ENCODE measurements around the gene TAF15.

Gene TAF15

GRCh38 chr17:35872196-35872980 is 63.1 kb downstream of the TAF15 start:
- DNase-seq (ENCODE audit: low read depth) = no peak

DNA sequence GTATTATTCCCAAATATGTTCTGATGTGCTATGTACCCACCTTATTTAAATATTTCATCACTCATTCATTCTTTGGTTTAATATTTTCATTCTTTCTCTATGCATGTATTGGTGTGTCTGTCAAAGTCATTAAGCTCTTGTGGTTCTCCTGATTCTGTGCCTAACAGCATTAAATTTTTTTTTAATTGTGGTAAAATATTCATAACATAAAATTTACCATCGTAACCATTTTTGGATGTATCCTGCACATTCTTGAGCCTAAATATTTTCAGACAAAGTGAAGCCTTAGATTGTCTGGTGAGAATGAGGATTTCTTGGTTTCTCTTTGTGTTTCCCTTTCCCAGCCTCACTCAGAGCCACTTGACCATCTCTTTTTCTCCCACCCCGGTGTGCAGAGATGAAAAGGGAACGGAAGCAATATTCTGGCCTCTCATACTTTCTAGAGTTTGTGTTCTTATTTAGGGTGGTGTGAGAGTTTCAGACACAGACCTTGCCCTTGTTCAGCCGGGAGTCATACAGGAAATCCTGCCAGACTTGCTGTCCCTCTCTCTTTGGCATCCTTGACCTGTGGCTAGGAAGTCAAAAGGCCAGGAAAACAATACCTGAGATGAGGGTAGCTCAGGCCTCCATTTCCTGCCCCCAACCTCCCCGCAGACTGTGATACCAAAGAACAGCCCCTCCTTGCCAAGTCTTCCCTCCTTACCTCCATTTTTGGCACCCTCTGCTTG is 66.0 kb downstream of the TAF15 start:
- no peak for DNase-seq (ENCODE audit: low read depth)

DNA sequence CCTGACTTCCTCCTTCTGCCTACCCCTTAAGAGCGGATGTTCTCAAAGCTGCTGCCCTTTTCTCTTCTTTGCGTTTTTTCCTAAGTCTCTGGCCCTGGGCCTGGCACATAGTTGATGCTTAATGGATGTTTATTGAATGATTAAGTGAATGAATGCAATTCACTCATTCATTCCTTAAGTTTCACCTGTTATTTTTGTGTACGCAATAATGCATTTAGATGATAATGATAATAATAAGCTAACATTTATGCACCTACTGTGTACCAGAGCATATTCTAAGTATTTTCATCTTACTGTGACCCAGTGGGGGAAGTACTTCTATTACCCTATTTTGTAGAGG is 66.5 kb downstream of the TAF15 start:
- DNase-seq (ENCODE audit: low read depth) = no peak

DNA sequence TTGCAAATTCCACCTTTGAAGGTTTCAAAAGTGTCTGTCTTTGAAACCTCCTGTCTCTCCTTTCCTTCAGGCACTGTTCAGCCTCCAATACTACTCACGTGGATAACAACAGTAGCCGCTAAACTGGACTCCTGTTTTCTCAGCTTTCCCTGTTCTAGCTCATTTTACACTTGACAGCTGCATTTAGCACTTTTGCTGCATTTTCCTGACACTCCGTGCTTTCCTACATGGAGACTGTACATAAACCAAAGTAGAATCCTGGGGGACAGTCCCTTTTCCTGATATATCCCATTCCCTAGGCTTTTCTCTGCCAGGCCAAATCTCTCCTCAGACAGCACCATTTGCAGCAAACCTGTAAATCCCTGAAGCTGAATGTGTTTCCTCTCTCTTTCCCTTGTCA is 67.2 kb downstream of the TAF15 start:
- DNase-seq (ENCODE audit: low read depth) = no peak

DNA sequence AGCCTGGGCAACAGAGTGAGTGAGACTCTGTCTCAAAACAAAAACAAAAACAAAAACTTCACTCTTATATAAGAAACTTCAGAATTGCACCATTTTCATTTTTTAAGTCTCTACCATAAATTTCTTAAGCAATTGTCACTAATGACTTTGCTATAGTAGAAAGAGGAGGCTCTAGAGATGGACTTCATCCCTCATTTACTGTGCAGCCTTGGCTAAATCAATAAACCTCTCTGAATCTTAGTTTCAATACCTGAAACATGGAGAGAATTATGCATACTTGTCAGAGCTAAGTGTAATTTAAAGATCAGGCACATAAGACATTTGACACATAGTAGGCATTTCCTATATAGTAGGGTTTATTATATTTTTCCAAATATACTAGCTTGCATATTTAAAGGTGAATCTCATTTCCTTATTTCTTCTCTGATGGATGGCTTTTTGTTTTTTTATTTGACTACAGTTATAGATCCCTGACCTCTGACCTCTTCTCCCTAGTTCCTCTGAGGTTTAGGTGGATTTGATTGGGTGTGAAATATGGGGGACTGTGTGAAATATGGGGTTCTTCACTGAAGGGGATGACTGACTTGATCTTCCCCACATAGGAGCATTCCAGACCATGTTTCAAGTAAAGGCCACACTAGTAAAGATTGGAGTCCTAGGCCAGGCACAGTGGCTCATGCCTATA is 68.2 kb downstream of the TAF15 start:
- no peak for DNase-seq (ENCODE audit: low read depth)

GRCh38 chr17:35878361-35878760 is 69.1 kb downstream of the TAF15 start:
- DNase-seq (ENCODE audit: low read depth) = no peak

GRCh38 chr17:35879773-35880654 is 70.7 kb downstream of the TAF15 start, which contains the start of gene CCL5:
Gene CCL5 (minus strand): TSS chr17:35880360.
- no peak for DNase-seq (ENCODE audit: low read depth)

DNA sequence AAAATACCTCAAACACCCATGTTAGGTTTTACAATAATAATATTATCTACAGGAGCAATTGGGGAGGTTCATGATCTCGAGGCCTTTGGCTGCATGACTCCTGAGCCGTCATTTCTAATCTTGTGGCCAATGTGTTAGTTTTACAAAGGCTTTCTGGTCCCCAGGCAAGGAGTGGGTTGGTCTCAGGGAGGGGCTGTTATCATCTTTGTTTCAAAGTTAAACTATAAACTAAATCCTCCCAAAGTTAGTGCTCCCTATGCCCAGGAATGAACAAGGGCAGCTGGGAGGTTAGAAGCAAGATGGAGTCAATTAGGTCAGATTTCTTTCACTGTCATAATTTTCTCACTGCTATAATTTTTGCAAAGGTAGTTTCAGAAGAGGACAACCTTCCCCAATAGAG is 80.0 kb downstream of the TAF15 start:
- DNase-seq (ENCODE audit: low read depth) = no peak

DNA sequence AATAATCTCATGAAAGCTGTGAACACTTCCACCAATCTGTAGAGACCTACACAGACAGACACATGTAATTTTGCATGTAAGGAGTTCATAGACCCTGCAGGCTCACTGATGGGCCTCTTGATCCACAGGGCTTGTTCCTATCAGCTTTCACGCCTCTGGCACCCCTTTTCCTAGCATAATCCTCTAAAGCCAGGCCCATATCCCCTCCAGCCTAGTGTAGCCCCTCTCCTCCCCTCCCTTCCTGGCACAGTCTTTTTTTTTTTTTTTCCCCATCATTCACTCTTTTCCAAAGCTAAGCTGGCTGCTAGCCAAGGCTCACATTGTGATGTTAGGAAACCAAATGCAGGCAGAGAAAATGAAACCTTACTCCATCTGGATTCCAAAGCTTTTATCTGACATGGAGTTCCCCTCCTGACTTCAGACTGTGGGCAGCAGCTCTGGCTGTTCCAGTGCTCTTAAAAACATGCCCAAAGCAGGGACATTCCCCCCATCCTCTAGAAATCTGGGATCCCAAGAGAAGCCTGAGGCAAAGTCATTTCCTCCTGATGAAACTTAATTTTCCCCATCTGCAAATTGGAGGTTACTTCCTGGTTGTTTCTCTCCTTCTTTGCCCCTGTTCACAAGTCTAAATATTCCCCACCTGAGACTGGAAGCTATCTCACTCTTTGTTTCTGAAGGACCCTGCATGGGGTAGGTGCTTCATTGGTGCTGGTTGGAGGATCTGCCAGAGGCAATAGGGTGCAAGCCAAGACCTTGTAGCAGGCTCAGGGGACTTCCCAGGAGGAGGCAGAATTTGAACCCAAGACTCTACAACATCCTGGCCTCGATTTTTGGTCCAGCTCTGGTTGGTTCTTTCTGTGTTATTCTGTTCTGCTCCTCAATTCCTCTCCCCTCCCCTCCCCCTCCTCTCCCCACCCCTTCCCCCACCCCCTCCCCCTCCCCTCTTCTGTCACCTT is 80.8 kb downstream of the TAF15 start:
- no peak for DNase-seq (ENCODE audit: low read depth)

- no peak for DNase-seq (ENCODE audit: low read depth)
Measured at GRCh38 chr17:35890774-35891155, 81.5 kb downstream of the TAF15 start.

DNA sequence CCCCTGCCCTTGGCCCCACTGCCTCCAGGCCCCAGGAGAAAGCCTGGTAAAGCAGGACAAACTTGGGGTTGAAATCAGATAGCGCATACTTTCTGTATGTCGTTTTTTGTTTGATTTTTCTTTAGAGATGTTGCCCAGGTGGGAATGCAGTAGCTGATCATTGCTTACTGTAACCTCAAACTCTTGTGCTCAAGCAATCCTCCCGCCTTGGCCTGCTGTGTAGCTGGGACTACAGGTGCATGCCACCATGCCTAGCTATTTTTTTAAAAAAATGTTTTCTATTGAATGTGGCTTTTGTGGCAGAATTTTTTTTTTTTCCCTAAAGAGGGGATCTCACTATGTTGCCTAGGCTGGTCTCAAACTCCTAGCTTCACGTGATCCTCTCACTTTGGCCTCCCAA is 82.0 kb downstream of the TAF15 start:
- no peak for DNase-seq (ENCODE audit: low read depth)

DNA sequence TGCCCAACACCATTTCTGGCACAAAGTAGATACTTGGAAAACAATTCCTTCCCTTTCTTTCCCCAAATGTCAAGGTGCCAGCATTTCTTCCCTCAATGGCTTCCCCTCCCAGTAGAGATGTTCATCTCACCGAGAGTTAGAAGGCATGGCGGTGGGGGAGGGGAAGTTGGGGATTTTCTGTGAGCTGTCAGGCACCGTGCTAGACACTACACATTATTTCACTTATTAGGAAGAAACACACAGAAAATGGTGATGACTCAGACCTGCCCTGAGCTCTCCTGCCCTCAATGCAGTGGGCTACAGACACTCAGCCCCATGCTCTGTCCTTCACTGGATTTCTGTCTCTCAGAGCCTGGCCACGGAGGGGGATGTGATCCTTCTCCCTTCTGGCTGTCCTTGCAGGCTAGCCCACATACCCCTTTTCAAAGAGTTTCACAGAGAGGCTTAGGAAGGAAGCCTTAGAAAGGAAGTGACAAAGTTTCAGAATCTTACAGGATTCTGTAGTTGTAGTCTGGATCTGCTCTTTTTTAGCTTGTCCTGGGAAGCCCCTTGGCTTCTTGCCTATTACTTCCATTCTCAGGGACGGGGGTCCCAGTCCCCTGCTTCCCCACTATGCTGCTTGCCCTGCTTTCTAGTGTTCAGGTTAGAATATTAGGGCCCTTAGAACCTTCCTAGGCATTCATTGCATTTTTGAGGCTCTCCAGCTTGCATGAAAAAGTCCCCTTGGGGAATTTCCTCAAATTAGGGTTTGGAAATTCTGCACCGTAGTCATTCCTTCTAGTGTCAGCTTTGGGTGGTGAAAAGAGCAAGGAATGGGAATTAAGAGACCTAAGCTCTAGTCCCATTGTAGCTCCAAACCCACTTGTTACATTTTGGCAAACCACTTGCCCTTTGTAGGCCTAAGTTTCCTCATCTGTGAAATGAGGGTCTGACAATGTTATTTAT is 83.1 kb downstream of the TAF15 start:
- DNase-seq (ENCODE audit: low read depth) = no peak

GRCh38 chr17:35893751-35894150 is 84.5 kb downstream of the TAF15 start:
- no peak for DNase-seq (ENCODE audit: low read depth)

DNA sequence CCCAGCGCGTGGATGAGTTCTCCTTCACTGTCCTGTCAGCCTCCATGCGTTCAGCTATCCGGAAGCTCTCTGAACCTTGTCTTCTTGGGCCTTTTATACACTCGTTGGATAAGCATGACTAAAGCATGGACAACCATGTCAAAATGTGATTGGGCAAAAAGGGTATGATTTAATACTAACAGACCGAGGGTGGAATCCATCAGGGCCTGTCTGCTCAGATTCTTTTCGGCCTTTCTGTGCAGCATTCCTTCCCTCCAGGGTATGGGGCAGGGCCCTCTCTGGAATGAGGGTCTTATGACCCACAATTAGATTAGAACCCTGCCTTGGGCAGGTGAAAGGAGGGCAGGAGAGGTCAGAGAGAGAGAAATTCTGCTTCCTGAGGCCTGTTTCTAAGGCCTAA is 84.9 kb downstream of the TAF15 start:
- no peak for DNase-seq (ENCODE audit: low read depth)

DNA sequence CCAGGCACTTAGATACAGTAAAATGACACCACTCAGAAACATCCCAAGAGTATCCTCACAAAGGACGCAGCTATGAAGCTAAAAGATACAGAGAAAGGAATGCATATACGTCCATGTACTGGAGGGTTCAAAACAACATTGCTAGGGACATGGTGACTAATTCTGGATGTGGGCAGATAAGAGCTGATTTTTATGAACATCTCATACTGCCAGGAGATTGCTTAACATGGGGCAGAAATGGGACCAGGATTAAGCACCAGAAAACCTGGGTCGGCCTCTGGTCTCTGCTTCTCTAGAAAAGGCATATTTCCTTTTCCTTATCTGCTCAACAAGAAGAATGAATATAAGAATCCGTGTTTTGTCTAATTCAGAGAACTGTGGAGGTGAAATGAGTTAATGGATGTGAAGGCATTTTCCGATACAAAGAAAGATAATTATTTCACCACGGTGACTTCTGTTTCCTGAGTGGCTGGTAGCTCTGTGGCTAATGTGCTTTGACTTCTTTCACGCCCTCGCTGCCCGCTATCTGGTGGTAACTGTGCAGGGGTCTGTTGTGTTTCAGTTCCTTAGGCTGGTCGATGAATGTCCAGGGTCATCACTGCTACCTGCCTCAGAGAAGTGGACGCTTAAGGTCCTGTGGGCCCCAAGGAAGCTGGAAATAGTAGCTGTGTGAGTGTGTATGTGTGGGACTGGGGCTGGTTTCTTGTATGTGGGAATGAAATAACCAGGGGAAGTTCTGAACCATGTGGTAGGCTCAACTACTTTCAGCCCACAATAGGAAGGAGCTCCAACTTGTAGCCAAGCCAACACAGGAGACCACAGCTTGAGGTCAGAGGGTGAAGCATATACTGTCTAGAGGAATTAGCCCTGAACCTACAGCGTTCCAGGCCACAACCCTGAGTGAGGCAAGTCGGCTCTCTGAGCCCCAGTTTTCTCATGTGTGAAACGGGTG is 86.6 kb downstream of the TAF15 start:
- DNase-seq (ENCODE audit: low read depth) = no peak

Data from HS-27A (cell line).